T-helper 22 cell (primary cell): ENCODE data around the gene PIEZO1.
A peak's percentile ranks its signal among the peaks of the same experiment; 100 is the strongest.

Experiments
- DNase-seq: peaks from one replicate; pipeline ENCODE4 v3.0.0-alpha.2; 2020; ENCODE audit warnings: low read depth

The PIEZO1 gene

DNA sequence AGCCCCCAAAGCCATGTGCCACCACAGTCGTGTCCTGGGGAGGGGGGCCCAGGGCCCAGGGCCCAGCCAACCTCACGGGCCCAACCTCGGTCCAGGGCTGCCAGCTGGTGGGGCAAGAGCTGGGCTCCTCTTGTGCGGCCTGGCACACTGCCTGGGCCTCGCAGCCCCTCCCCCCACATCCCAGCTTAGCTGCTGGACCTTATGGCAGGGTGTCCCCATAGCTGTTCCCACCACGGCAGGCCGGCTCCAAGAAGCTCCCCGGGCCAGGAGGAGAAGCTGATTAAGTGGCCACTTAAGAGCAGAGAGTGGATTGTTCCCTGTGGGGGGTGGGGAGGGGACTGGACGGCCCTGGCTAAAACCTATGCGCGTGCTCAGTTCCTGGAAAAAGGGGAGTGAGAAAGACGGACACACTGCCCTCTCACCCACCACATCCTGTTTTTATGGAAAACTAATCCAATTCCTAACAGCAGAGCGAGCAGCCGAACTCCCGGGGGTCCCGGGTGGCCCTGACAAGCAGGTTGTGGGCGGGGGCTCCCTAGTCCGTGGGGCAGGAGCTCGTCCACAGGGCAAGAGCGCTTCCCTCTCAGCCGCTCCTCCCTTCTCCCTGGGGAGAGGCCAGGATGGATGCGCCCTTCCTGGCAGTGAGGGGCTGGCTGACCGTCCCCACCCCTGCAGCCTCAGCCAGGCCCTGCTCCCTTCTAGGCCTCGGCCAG, 16.8 kb downstream of the PIEZO1 start:
- no peak for DNase-seq

DNA sequence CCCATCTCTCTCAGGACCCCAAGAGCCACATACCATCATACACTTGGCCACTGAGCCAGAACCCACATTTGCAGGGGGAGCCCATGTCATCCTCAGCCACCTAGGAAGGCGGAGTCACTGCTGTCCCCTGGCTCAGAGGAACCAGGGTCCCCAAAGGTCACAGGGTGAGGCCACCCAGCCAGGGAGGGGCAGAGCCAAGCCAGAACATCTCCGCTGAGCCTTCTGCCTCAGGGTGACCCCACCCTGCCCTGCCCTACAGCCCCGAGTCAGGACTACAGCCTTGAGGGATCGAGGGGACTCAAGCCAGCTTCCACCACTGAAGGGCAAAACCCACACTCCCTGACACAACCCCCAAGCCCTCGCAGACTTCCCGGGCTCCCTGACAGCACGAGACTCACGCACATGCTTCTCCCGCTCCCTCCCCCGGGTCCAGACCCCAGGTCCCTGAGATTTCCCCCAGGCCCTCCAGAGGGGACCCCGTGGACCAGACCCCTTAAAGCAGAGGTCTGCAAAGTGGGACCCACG, 17.4 kb downstream of the PIEZO1 start:
- no peak for DNase-seq

DNA sequence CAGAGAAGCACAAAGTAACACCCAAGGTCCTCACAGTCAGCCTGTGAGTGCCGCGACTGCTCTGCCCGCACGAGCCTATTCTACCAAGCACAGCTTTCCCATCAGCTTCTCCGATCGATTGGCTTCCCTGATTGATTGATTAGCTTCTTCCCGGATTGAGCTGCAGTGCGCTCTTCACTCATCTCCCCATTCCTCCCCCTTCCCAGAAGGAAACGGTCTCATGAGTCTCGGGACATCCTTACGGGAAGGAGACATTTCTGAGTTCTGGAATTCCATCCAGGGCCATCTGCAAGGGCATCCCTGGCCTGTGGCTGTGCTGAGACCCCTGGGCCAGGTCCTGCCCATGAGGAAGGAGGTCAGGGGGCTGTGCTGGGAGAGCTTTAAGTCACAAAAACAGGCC, 18.0 kb downstream of the PIEZO1 start:
- DNase-seq = no peak

DNA sequence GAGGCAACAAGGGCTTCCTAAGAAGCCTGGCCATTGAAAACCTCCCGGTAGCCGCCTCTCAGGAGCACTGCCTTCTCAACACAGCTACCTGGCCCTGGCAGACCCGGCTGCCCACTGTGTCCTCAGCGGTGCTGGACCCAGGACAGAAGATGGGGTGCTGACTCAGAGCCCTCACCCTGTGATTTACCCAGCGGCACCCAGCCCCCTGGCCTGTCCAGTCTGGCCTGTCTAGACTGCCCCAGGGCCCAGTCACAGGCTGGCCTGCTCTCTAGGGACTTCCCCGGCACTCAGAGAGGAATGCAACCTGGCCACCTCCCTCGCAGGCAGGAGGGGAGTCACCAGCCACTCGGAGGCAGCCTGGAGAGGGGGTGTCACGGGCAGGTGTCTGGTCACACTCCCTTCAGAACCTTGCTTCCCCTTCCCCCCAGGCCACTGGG, 20.1 kb downstream of the PIEZO1 start:
- DNase-seq = no peak

DNA sequence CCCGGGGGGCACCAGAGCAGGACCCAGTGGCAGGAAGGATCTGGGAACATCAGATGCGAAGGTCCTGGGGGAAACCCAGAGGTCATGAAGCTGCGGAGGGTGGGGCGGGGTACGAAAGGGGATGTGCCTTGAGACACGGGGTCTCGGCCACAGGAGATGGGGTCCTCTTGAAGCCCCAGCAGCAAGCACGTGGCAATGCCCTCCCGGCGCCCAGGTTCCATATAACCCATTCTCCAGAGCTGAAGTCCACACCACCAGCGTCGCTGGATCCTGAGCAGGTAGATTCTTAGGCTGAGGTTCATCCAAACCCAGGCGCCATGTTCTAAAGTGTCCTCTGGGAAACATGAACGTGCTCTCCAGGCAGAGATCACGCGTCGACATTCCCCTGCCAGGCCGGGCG, 20.9 kb downstream of the PIEZO1 start:
- DNase-seq = no peak

DNA sequence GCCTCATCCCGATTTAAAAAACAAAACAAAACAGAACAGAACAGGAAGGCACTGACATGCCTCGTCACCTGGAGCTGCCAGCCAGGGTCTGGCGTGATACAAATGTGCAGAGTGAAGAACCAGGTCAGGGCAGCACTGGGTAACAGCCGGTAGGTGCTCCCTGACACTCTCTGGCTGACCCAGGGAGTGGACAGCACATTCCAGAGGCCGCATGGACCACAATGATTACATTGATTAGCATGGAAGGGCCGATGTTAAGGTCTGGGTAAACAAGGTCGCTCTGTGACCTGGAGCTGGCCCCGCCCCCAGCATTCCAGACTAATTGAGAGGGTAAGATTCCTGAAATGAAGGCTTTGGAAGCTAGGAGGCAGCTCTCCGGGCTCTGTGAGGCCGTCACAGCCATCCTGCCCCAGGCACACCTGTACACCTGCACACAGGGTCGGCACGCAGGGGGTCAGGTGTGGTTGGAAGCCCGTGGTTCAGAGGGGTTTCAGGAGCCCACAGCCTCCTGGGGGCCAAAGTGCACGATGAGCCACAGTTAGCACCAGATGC, 21.4 kb downstream of the PIEZO1 start:
- no peak for DNase-seq

DNA sequence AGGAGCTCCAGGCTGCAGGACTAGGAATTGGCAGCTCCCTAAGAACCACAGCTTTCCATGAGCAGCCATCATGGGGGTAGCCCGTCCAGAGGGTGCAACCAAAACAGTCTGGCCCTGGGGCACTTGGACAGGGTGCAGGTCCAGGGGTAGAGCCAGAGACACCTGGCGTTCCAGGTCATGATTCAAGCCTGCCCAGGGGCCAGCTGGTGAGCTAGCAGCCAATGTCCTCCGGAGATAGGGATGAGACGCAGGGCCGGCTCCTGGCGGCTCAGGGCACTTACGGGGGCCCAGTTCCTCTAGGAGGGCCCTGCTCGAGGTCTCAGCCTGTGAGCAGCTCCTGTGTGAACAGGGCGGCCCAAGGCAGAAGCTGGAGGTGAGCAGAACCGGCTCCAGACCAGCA, 22.1 kb downstream of the PIEZO1 start:
- no peak for DNase-seq

DNA sequence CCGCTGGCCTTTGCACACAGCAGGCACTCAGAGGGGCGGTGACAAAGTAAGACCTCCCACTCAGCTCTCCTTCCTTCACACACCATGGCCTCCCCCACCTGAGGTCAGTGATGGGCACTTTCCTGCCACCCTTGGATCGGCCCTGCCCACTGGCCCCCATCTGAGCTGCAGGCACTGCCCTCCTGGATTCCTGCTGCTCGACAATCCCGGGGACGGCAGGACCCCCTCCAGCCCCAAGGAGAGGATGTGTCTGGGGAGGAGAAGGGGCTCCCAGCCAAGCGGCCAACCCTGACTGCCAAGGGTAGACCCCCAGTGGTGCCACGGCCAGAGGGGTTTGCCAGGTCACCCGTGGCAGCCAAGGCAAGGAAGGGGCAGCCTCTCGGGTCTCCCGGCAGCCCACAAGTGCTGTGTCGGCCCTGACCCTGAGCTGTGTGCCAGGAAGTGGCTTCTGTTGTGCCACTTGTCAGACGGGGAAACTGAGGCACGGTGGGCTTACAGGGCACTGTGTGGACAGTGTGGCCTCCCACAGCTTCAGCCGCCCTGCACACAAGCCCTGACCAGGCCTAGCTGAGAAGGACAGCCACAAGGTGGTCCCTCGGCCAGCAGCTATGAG, 22.7 kb downstream of the PIEZO1 start:
- DNase-seq = no peak

DNA sequence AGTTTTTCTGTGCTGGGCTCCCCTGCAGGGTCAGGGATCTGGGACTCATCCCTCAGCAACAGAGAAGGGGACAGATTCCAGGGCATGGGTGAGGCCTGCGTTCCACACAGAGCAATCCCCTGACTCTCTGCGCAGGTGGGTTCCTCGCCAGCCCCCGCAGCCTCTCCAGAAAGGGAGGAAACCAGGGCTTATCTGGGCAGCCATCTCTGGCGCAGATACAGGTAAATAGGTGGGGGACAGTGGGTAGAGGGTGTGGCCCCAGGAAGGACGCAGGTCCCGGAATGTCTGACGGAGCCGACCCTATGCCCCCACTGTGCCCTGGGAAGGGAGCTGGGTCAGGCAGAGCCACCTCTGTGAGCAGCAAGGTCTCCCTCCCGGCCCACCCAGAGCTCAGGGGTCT, 23.2 kb downstream of the PIEZO1 start:
- no peak for DNase-seq

DNA sequence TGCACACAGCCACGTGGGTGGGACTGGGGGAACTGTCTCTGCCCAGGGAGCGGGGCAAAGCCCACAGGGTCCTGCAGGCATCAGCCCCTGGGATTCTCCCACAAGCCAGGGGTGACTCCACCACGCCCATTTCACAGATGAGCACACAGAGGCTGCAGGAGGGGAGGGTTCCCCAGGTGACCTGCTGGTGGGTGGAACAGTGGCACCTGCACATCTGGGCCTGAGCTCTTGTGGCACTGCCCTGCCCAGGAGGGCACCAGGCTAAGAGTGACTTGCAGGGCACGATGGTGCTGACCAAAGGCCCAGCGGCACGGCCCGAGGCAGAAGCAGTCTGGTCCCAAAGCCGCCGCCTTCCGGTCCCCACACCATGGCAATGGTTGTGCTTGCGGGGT, 23.9 kb downstream of the PIEZO1 start:
- no peak for DNase-seq

DNA sequence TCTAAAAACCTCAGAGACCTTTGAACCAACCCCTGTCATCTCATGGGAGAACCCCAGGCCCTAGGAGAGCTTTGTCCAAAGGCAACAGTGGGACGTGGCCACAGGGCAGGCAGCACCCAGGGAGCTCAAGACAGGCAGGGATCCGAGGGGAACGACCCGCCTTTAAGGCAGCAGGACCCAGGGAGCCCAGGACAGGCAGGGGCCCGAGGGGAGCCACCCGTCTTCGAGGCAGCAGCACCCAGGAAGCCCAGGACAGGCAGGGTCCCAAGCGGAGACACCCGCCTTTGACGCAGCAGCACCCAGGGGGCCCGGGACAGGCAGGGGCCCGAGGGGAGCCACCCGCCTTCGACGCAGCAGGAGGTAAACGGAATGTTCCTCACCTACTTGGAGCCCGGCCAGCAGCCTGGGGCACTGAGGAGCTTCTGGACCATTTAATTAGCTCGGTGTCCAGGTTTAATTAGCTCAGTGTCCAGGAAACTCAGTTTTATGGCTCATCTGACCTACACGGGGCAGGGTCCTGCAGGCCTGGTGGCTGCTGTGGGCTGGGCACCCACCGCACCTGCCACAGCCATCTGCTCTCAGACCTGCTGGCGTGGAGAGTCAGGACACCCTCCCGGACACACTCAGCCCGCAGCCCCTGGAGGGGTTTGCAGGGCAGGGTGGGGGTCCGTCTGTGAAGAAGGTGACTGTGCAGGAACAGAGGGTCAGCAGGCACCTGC, 24.4 kb downstream of the PIEZO1 start:
- DNase-seq = no peak

DNA sequence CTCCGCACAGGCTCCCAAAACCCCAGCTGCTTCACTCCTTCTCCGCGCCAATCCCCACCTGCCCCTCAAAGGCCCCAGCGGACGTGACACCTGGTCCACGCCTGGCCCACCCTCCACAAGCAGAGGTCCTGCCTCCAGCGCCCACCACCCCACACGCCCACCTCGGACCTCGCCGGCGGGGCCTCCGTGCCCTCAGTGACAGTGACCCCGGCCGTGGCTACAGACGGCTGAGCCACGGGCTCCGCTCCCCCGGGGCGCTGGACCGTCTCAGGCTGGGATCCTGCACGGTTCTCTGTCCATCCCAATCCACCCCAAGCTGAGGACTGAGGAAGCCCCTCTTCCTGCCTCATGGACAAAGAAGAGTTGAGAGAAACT, 25.1 kb downstream of the PIEZO1 start:
- no peak for DNase-seq

DNA sequence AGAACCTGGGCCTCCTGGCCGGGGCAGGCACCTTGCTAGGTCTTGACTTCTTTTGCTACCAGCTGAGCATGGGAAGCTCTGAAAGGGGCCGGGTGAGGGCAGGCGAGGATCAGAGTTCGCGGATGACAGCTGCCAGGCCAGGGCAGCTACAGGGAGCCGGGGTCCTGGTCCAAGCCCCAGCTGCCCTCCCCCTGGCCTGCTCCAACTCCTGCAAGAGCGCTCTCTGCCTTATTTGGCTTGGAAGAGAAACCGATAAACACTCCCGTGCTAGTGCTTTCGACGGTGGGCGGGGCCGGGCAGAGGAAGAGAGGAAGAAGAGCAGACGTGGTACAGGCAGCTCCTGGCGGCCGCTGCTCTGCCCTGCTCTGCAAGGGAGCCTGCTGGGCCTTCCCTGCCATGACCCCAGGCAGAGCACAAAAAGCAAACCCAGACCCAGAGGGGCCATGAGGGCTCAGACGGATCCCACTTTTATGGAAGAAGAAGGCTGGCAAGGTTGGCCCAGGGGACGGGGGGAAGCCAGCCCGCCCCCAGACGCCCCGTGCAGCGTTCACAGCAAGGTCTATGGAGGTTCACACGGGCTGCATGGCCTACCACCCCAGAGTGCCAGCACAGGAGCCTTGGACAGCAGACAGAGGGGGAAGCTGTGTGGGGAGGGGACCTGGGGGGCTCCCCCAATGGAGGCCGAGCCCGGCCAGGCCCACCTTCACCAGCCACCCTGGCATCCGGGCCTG, 25.6 kb downstream of the PIEZO1 start:
- peak; percentile 56 for DNase-seq

DNA sequence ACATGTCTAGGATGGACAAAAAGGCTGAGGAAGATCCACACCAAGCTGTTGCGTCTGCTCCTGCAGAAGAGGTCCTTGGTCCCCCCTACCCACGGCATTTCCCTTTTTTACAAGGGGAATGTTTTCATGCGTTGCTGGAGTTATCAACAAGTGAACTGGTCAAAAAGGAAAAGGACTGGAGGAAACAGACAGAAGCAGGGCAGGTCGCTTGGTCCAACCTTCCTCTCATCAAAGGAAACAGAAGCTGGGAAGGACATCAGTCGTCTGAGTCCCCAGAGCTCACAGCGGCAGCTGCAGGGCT, 26.1 kb downstream of the PIEZO1 start:
- no peak for DNase-seq

DNA sequence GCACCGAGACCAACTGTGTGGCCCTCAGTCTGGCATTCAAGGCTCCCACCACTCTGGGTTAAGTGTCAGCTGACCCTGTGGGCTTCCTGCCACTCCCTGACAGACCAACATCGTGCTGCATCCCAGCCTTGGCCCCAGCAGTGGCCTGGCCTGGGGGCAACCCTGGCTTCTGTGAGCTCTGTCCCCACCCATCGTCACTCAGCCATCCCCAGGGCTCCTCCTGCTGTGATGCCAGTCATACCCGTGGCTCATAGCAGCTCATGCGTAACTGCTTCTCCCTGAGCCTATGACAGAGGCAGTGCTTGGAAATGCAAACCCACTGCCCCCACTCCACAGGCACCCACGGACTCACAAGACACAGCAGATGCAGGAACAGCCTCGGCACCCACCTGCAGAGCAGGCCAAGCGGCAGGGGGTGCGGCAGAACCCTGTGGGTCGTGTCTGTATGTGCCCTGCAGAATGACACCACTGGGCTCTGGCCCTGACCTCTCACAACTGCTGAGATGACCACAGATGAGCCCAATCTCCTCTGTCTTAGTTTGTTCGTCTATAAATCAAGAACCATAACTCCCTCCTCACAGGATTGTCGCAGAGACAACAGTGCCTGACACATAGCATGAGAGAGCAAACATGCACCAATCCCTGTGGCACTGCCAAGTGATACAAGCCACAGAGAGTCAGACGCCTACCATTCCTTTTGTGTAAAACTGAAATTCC, 26.6 kb downstream of the PIEZO1 start:
- no peak for DNase-seq

DNA sequence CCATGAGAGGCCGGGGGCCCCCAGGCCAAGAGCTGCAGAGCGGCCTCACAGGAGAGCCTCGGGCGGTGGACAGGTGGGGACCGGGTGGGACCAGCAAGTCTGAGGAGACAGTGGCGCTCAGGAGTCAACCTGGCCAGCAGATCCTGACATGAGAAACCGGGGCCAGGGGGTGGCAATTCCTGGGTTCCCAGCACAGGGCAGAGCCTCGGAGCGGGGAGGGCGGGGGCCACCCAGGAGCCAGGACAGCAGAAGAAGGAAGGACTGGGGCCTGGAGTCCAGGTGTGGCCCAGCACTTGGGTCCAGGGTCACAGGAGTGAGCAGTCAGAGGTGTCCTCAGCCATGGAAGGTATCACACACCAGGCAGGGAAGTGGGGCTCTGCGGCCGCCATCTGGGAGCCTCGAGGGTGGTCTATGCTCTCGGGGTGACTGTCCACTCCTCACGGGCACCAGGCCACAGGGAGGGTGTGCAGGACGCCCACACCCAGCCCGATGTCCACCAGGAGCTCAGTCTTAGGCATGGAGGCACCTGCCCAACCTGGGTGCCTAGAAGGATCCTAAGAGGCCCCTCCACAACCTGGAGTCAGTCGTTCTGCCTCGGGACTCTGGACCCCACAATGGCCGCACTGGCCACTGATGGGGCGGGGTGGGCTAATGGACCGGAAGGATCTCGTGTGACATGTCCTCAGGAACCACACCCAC, 29.1 kb downstream of the PIEZO1 start:
- DNase-seq = no peak

DNA sequence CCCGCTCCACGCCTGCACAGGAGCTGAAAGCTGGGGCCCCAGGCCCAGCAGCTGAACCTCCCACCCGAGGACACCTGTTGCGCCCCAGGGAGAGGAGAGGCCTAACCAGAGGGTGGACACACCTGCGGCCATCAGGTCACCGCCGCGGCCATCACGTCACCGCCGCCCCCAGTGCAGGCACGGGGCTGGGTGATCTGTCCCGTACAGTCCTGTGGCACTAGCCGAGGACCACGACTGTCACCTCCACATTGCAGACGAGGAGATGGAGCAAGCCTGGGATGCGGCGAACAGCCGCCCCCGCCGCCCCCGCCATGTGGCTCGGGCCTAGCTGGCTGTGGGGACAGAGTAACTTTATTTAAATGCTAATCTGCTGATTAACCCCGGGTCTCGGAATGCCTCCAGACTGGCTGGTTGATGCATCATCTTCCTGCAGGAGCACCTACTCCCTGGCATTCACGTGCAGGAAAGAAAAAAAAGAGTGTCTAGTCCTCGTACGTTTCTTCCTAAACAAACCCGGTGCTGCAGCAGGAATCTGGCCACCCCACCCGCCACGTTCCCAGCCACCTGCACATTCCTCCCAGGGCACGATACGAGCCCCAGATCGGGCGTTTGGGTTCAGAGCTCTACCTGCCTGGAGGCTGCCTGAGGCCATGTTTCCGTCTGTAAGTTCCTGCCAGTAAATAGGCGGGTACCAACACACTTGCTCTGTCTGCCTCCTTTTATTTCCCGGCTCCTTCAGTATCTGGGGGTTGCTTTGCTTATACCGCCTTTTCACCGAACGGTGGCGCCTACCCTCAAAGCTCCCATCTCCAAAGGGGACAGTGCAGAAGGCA, 29.9 kb downstream of the PIEZO1 start:
- no peak for DNase-seq

DNA sequence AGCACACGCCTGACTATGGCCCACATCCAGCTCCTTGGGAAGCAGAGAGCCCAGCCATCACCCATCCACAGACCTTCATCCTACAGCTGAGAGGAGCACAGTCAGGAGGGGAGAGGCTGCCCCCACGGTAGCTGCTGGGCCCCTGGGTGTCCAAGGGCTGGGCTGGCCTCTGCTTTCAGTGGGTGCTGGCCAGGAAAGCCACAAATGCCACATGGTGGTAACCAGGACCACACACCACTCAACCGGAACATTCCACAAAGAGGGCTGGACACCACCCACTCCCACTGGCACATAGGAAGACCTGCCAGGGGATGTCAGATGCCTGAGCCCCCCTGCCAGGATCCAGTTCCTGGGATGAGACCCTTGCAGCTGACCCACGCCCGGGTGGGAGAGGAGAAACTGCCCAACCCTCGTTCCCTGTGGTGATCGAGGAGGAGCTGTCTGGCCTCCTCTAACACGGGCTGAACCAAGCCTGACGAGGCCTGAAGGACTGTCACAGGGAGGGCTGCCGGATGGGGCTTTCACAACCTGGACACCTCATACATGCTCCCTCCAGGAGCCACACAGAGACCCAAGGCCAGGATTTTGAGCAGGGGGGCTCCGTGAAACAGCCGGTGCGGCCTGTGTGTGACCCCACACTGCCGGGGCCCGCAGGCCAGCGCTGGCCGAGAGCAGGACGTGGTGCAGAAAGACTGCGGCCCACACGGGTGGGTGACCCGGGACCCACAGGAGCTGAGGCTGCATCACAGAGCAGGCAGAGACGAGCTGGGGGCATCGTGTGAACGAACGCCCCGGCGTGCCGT, 30.7 kb downstream of the PIEZO1 start:
- no peak for DNase-seq

DNA sequence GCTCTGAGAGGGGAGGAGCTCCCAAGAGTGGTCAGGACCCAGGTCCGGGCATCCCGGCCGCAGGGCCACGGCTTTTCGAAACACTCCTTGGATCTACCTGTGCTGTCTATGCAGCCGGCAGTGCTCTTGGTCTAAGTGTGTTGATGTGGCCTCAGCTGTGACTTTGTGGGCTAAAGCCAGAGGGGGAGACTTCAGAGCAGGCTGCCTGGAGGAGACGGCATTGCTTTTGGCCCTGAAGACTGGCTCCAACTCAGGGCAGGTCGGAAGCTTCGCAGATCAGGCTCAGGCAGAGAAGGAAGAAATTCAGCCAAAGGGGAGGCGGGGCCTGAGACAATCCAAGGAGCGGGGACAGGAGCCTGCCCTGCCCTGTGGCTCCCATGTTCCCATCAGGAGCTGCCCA, 31.4 kb downstream of the PIEZO1 start:
- DNase-seq = no peak
